SK-N-DZ (cell line): ENCODE results near the gene MYO1A.
"Not testable (repeated sequence)": the region's sequence is repeated elsewhere in the genome, so short reads cannot be mapped to it uniquely, and the experiment has no call there.

ENCODE experiments used
- DNase-seq: peaks from one replicate; pipeline ENCODE4 v3.0.0-alpha.2; 2015; ENCODE audit warnings: low spot score

The MYO1A gene

DNA sequence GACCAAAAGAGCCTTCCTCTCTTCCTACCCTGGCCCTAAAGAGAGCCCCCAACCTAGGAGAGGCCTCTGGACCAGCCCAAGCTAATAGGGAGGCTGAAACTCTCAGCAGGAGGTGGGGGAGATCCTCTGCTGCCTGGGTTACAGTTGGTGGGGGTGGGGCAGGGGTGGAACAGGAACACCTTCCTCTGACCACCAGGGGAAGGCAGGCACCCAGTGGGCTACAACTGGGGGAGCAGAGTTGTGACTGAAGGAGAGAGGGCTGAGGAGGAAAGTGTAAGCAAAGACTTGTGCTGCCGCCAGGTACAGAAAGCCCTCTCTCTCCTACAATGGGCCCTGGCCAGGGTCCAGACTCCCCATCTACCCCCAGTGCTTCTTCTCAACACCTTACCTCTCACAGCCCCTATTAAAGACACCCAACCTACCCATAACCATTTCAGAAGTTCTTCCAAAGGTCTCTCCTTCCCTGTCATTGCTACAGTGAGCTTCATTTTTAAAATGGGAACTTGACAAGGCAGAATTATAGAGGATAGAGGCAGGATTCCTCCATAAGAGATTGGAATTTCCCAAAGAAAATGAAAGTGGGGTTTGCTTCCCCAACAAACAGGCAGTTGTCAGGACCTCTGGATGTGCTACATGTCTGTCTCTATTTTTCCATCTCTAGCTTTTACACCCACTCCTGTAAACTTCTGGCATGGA, 1.4 kb downstream of the MYO1A start:
- no peak for DNase-seq

DNA sequence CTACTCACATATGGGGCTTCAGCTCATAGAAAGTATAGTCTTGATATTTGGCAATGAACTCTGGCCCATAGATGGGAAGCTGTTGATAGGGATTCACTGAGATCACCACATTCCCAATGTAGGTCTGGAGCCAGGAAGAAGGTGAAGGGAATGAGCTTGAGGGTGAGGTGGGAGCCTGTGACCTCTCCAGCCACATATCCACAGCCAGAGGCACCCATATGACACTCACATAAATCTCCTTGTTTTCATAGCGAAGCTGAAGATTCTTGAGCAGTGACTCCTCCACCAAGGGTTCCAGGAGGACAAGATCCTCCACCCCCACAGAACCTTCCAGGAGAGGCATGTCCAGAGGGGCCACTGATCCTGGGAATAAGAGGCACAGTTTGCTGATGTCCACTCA, 1.9 kb downstream of the MYO1A start:
- no peak for DNase-seq

DNA sequence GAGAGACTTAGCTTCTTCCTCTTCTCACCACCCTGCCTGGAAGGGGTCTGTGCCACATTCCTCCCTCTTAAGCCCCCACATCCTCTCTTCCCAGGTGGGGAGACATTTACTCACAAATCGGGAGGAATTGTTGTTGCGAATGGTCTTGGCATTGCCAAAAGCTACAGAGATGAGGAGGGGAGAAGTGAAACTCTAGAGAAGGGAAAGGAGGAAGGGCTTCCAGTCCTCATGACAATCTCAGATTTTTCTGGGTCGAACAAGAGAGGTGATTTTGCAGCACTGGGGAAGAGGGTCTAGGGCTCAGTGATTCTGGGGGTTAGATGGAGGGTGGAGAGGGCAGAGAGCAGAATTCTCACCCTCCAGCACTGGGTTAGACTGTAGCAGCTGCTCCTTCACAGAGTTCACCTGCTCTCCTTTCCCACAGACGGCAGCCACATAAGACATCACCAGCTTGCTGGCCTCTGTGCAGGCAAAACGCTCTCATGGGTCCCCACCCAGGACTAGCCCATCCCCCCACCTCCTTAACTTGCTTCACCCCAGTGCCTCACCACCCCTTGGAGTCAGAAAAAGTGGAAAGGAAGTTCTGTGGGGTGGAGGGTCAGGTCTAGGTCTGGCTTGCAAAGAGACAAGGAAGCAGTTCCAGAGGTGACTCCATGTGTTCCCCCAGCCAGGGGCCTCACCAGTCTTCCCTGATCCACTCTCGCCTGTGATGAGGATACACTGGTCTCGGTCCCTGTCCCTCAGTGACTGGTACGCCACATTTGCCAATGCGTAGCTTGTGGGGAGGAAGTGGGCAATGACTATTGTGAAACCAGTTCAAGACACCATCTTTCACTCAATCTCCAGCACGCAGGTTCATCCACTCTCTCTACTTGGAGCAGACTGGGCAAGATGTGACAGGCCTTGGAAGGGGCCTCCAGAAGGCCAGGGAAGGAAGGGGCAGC, 2.7 kb downstream of the MYO1A start:
- DNase-seq, result no peak

DNA sequence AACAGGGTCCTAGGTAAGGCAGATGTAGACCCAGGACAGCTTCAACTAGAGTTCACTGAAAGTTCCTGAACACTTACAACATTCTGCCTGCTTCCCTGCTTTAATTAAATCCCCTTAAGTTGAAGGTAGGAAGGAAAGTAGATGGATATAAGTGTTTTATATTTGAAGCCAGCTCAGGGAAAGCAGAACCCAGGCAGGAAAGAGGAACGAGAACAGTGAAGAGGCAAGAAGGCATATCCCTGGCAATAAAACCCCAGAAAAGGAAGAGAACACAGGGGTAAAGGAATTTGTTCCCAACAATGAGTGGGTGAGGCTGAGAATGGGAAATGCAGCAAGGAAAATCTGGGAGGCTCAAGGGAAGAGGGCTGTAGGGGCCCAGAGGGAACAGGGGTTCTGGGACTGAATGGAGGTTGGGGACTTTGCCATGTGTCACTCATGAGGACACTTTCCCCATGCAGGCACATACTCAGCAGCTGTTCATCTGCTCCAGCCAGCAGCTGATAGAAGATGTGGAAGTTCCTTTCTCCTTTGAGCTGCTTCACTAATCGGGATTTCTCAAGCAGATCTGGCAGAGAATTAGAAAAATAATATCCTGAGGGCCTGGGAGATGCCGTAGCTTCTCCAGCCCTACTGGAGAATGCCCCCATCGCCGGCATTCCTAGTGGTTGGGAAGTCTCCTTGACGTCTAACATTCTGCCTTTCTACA, 3.7 kb downstream of the MYO1A start:
- DNase-seq, result no peak

DNA sequence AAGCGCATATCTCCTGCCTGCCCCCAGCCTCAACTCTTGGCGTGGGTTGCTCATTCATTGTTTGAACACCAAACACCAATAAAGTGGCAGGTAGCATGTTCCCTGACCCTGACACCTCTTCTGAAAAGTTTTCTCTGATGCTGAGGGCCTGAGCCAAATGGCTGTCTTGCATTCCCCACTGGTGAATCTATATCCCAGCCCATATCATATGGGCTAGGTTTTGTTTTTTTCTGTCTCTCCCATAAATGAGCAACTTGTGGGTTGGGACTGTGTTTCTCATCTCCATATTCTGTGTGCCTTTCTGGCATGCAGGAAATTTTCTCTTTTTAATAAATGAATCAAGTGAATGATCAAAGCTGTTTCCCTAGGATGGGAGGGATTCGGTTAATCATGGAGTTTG, 5.0 kb downstream of the MYO1A start:
- no peak for DNase-seq

DNA sequence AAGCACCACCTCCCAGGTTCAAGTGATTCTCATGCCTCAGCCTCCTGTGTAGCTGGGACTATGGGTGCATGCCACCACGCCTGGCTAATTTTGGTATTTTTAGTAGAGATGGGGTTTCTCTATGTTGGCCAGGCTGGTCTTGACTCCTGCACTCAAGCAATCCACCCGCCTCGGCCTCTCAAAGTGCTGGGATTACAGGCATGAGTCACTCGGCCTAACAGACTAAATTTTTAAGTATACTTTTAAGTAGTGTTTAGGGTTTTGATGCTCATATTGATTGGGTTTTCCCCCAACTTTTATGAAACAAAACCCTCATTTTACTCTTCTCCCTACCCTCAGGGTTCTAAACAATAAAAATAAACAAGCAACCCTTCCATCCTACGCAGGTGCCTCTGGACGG, 5.5 kb downstream of the MYO1A start:
- no peak for DNase-seq

DNA sequence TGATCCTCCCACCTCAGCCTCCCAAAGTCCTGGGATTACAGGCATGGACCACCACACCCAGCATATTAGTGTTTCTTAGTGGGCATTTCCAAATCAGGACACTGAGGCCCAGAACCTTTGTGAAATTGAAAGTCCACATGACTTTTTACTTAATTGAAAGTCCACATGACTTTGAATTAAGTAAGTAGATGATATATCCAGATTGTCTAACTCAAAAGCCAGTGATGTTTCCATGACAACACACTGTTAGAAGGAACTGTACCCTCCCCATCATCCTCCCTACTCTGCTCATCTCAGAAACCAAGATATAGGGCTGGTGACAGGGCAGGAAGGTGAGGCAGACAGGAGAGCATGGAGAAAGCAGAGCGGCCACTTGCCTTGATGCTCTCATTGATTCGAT, 7.2 kb downstream of the MYO1A start:
- DNase-seq, result no peak

DNA sequence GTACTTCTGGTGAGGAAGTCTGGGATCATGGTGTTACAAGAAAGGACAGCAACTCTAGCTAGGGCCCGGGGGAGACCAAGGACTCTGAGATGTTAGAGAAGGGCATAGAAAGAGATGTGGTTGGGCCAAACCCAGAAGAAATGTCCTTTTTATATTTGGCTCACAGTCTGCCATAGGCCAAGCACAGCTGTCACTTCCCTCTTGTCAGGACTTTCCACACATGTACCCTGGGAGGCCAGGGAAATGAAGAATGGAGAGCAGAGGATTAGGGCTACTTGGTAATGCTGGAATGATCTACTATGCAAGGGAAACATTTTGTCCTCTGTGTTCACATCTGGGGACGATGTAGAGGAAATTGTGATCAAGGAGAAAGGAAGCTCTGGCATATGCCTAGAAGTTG, 9.2 kb downstream of the MYO1A start:
- DNase-seq, result no peak

DNA sequence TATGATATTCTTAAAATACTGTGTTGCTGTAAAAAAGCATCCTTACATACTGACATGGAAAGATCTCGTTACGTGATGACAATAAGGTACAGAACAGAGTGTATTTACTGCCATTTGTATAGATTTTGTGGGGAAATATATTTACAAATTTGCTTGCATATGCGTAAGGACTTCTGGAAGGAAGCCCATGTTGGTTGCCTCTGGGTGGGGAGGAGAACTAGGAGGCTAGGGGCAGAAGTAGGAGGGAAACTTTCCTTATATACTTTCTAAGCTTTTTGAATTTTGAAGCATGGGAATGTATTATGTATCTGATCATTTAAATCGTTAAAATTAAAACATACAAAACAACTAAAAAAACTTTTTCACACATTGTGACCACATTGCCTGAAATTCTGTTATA, 9.7 kb downstream of the MYO1A start:
- DNase-seq, result no peak

DNA sequence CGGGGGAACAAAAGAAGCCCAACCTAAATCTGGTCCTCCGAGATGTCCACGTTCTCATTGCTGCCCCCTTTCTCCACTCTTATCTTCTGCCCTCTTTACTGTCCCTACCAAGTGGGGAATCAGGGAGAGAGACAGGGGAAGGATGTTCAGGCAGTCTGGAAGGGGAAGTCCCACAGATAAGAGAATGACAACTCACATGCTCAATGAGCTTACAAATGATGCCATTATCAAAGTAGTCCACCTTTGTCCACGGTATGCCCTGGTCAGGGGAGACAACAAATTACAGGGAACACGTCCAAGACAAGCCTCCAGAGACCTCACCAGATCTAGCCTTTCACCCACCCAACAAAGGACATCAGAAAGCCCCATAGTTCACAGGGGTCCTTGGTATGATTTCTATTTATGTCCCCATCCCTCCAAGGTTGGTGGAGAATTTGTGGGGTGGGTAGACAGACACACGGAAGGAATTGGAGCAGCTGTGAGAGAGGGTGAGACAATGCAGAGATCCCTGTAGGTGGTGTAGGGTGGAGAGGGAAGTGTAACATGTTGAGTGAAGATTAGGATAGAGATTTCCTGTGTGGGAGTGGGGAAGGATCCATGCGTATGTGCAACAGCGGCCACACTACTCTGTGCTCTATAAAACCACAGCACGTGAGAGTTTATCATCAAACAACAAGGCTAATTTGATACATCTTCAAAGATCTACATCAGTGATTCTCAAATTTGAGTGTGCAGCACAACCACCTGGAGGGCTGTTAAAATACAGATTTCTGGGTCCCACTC, 10.7 kb downstream of the MYO1A start:
- no peak for DNase-seq

DNA sequence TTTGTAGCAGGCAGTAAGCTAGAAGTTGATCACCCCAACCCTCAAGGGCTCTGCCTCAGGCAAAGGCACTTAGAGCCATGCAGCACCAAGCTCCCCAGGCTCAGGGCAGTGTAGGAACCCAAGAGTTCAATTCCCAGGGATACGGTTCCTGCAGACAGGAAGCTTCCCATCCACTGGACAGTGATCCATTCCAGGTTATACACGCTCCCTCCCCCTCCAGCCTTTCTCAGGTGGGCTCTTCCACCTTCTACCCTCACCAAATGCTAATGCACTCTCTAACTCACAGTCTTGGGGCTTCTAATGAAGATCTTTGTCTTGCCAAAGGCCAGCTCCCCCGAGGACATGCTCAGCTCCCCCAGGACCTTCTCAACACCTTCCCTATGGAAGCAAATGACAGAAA, 12.7 kb downstream of the MYO1A start:
- DNase-seq, result no peak

DNA sequence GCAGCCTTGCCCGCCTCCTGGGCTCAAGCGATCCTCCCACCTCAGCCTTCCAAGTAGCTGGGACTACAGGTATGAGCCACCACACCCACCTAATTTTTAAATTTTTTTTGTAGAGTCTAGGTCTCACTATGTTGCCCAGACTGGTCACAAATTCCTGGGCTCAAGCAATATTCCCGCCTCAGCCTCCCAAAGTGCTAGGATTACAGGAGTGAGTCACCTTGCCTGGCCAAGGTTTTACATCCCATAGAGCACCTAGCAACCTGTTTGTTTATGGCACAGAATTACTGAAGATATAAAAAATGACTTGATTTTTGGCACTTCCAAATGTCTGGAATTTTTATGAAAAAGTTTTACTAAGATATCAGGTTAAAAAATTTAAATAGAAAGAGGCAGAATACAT, 16.5 kb downstream of the MYO1A start:
- no peak for DNase-seq

DNA sequence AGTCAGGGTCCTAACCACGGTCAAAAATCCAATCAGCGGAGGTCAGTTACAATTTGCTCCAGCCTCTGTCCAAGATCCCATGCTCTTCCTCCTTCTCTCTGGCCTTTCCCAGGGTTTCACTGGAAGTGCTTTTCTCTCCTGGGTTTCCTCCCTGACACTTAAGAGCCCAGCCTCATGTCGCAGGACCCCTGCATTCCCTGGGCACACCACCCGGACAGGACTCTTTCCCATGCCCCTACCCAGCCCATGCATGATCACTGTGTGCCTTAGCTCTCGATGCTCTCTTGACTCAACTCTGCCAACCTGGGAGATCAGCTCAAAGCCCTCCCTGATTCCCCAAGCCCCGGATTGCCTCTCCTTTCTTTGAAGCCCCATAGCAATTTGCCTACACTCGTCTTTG, 18.1 kb downstream of the MYO1A start:
- no peak for DNase-seq

DNA sequence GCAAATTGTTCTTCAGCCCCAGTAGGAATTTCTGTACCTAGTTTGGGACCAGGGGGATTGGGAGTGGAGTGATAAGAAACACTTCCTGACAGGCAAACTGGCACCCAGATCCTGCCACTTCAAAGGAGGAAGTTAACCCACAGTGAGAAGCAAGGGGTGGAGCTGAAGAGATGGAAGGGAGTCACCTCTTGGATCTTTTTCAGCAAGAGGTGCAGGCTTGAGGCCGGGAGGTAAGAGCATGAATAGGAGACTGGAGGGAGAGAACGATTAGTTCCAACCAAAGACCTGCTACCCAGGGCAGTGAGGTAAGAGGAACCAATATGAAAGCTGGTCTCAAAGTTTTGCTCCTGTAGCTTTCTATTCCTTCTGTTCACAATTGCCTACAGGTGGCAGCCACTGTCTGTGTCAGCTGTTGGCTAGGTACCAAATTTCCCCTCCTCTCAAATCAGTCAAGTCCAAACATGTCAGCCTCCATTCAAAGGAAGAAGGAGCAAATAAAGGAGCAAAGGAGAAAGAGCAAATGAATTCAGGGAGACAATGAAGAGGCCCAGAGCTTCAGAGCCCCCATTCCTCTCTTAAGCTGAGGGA, 18.7 kb downstream of the MYO1A start:
- no peak for DNase-seq

DNA sequence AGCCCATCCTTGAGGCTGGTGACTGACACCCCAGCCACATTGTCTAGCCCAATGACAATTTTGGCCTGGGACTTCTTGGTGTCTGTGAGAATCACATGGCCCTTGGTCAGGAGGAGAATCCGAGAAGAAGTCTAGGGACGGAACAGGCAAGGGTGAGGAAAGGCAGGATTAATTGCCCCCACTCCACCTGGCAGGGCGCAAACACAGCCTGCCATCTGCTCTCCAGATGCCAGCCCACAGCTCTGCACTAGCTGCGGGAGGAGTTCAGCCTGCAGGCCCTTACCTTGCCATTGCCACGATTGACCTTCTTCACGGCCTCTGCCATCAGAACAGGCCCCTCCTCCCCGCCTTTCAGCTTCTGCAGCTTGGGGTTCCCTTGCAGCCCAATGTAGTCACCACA, 20.5 kb downstream of the MYO1A start:
- no peak for DNase-seq

DNA sequence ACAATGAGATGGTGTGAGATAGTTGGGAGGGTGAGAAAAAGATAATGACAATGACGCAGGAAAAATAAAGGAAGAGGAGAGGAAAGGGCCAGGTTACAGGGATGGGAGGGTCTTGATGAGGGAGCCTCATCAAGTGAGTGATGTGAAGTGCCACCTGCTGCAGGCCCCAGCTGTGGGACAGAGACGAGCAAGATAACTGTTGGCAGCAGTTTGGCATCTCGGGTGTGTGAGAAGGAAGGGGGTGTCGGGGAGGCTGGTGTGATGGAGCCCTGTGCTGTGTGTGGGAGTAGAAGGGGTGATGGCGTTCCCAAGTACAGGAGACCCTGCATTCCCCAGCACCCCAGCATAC, 22.1 kb downstream of the MYO1A start:
- DNase-seq, result no peak

DNA sequence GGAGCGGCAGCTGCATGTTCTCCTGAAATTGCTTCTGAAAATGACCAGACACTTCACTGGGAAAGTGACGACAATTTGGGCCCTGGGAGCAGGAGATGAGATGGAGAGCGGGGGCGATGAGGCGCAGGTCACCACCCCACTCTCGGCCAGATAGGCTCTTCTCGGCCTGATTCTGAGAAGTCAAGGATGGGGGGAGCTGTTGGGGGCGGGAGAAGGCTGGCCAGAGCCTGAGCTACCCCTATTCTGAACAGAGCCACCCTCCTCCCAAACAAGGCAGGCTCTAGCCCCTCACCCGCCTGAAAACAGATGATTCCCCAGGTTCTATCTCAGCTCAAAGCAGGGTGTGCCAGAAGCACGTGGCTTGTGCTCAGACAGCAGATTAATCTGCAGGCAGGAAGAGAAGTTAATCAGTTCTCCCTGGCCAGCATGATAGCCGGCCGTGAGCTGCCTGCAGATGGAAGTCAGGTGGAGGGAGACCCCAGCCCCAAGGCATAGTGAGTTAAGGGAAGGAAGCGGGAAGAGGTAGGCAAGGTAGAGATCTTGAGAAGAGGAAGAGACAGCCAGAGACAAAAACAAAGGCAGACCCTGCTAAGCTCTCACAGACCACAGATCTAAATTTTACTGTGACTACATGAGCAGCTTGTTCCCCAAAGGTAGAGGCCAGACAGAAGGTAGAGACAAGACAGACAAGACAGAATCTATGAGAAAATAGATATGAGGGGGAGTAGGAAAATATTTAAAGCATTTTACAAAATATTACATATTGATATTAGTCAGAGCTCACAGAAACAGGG, 22.7 kb downstream of the MYO1A start:
- peak; percentile 84 for DNase-seq

DNA sequence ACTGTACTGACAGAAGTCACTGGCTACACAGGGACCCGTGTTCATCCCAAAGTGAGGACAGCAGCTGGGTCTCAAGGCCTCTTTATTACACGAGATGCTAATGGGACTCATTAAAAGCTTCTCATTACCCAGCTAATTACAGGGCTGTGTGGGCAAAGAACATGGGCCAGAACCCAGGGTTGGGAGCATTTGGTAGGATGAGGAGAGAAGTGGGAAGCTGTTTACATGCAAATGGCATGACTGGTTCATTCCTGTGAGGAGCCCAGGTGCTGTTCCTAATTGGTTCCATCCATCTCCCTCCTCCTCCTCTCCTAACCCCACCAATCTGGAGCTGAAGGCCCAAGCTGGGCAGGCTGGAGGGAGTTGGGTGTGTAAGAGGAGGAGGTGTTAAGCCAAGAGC, 24.7 kb downstream of the MYO1A start:
- no peak for DNase-seq

DNA sequence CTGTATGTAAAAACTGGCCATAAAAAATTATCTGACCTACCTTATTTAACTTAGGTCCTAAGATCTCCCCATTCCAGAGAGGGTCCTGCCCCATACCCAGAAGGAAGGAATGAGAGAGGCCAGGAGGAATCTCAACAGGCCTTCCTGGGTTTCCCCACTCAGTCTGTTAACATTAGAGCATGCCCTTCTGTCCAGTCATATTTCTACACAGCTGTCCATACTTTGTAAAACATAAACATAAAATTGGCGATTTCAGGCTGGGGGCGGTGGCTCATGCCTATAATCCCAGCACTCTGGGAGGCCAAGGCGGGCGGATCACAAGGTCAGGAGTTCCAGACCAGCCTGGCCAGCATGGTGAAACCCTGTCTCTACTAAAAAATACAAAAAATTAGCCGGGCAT, 27.6 kb downstream of the MYO1A start:
- DNase-seq, result not testable (repeated sequence)

DNA sequence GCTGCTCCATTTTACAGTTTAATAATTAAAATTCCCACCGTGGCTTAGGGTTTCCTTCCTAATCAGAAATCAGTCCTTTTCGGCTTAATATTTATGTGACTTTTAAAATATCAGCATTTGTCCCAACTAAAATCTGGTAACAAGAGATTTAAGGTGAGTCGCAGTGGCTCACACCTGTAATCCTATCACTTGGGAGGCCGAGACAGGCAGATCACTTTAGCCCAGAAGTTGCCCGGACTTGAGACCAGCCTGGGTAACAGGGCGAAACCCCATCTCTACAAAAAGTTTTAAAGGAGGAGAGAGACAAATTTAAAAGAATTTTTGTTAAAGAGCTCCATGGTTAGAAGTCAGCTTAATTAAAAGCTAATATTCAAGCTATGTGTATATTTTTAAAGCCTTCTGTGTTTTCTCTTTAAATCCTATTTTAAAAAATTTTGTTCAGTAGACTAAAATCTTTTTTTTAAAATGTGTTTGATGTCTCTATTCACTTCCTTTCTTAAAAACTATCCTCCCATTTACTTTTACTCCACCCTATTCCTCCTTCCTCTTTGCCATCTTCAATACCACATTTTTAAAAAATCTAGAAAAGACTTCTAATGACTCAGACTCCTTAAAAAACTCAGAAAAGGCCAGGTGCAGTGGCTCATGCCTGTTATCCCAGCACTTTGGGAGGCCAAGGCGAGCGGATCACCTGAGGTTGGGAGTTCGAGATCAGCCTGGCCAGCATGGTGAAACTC, 29.8 kb downstream of the MYO1A start:
- DNase-seq, result no peak
